ENCODE measurements around the gene GRIK3. TPM values are rescaled to one million over a fixed set of nuclear protein-coding genes. Genes with fewer than 3 reads are reported as not detected.

GRIK3 gene
- polyA plus RNA-seq, 1 donor (not counting 4 experiments of a cell fraction or from before 2014, with no cell fraction given): not detected

GRCh38 chr1:37018510-37018909, 15.8 kb downstream of the GRIK3 start:
- H3K9me3 ChIP-seq (ENCODE audit: control insufficient read depth, low read depth, low read length): no peaks in the 10 kb centered on the region
- H3K9ac ChIP-seq (ENCODE audit: control insufficient read depth, extremely low read depth, insufficient read depth, low read length): no peak overlapping the region
- no peaks in the 10 kb centered on the region for H3K4me1 ChIP-seq (ENCODE audit: control insufficient read depth, extremely low read depth, insufficient read depth, low read length)
- H3K9me1 ChIP-seq (ENCODE audit: control insufficient read depth, extremely low read depth, insufficient read depth, low read length): no peaks in the 10 kb centered on the region
- dilution Hi-C loops (cut with MboI; ENCODE audit: extremely low pct_ligation_motif_present, low sequenced_read_pairs): no loop called here
- H3K27ac ChIP-seq (ENCODE audit: control insufficient read depth, insufficient read depth, low read length): no peak overlapping the region
- no peak overlapping the region for H2AFZ ChIP-seq (ENCODE audit: control insufficient read depth, low read length)
- H3K27me3 ChIP-seq (ENCODE audit: control insufficient read depth, extremely low read depth, insufficient read depth, low read length): no peaks in the 10 kb centered on the region
- no peaks in the 10 kb centered on the region for H3K36me3 ChIP-seq (ENCODE audit: control insufficient read depth in 2 of 2, extremely low read depth in 1 of 2, insufficient read depth in 2 of 2, low read length in 2 of 2)
- H3K4me3 ChIP-seq (ENCODE audit: control insufficient read depth in 2 of 3, extremely low read depth in 1 of 3, insufficient read depth in 2 of 3, low read depth in 1 of 3, low read length in 3 of 3): no peak overlapping the region
- no peak overlapping the region for H3K4me2 ChIP-seq (ENCODE audit: control insufficient read depth, extremely low read depth, insufficient read depth, low read depth, low read length)
- no peak for FAIRE-seq
- TF ChIP-seq EZH2 (IDR thresholded peaks at IDR 0.05; ENCODE audit: low read length) (no peak), CTCF (optimal IDR thresholded peaks at IDR 0.05 in 1 of 3, IDR thresholded peaks at IDR 0.05 in 1 of 3, conservative IDR thresholded peaks at IDR 0.05 in 1 of 3; ENCODE audit: extremely low read depth in 1 of 3, insufficient read depth in 2 of 3, low read length in 3 of 3) (no peak)
- H4K20me1 ChIP-seq (ENCODE audit: control insufficient read depth, extremely low read depth, insufficient read depth, low read length): no peaks in the 10 kb centered on the region
- H3K79me2 ChIP-seq (ENCODE audit: control insufficient read depth, insufficient read depth, low read length): no peaks in the 10 kb centered on the region
- DNase-seq (ENCODE audit: low read depth, low spot score): no peak

- Histone ChIP-seq H3K9ac (ENCODE audit: control insufficient read depth, extremely low read depth, insufficient read depth, low read length) (no peak overlapping the region), H3K9me1 (ENCODE audit: control insufficient read depth, extremely low read depth, insufficient read depth, low read length) (no peaks in the 10 kb centered on the region), H4K20me1 (ENCODE audit: control insufficient read depth, extremely low read depth, insufficient read depth, low read length) (no peaks in the 10 kb centered on the region), H3K27me3 (ENCODE audit: control insufficient read depth, extremely low read depth, insufficient read depth, low read length) (no peaks in the 10 kb centered on the region), H3K4me1 (ENCODE audit: control insufficient read depth, extremely low read depth, insufficient read depth, low read length) (no peaks in the 10 kb centered on the region), H3K27ac (ENCODE audit: control insufficient read depth, insufficient read depth, low read length) (no peak overlapping the region), H3K36me3 (ENCODE audit: control insufficient read depth in 2 of 2, extremely low read depth in 1 of 2, insufficient read depth in 2 of 2, low read length in 2 of 2) (no peaks in the 10 kb centered on the region), H3K79me2 (ENCODE audit: control insufficient read depth, insufficient read depth, low read length) (no peaks in the 10 kb centered on the region), H3K9me3 (ENCODE audit: control insufficient read depth, low read depth, low read length) (no peaks in the 10 kb centered on the region), H2AFZ (ENCODE audit: control insufficient read depth, low read length) (no peak overlapping the region), H3K4me2 (ENCODE audit: control insufficient read depth, extremely low read depth, insufficient read depth, low read depth, low read length) (no peak overlapping the region), H3K4me3 (ENCODE audit: control insufficient read depth in 2 of 3, extremely low read depth in 1 of 3, insufficient read depth in 2 of 3, low read depth in 1 of 3, low read length in 3 of 3) (no peak overlapping the region)
- TF ChIP-seq EZH2 (IDR thresholded peaks at IDR 0.05; ENCODE audit: low read length) (no peak), CTCF (optimal IDR thresholded peaks at IDR 0.05 in 1 of 3, IDR thresholded peaks at IDR 0.05 in 1 of 3, conservative IDR thresholded peaks at IDR 0.05 in 1 of 3; ENCODE audit: extremely low read depth in 1 of 3, insufficient read depth in 2 of 3, low read length in 3 of 3) (no peak)
- FAIRE-seq: no peak
- DNase-seq (ENCODE audit: low read depth, low spot score): no peak
- dilution Hi-C loops (cut with MboI; ENCODE audit: extremely low pct_ligation_motif_present, low sequenced_read_pairs): no loop called here
Measured at GRCh38 chr1:37017720-37018119, 16.6 kb downstream of the GRIK3 start.
